HK-2 (cell line): Measurements from ENCODE around the gene MAN1B1.

Experiments used
- DNase-seq: peaks from one replicate; pipeline ENCODE4 v3.0.0-alpha.2; 2018; ENCODE audit not compliant: unreplicated experiment

Gene MAN1B1

DNA sequence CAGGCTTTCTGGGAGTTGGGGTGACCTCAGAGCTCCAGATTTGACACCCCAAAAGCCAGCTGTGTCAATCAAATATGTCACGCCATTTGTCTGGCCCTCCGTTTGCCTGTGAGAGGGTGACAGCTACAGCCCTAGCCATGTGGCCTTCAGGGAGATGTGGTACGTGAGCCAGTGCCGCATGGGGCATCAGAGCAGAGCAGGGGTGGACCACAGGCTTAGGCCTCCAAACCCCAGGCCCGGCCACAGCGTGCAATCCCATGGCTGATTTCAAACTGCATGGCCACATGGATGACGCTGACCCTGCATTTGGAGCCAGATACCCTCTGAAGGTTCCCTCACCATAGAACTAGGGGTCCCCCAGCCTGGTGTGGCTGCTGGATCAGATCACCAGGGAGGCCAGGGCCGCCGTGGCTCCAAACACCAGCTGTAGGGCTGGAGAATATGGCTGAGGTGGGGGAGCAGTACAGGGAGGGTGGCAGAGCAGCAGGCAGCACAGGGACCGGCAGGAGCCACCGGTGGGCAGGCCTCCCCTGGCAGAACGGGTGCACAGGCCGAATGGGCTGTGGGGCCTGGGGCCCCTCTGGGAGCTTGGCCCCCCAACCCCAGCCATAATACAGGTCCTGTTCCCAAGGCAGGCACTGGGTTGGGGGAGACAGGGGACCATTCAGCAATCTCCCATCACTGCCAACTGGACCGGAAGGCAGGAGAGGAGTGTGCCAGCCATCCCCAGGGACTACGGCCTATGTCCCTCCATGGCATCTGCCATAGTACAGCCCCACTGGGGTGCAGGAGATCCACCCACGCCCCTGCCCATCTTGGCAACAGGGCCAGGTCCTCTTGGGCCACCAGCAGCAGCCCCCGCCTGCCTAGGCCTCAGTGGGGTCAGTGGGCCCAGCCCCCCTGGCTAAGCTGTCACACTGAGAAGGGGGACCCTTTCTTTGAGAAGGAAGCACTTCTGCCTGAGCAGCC is 18.0 kb upstream of the MAN1B1 start:
- no peak for DNase-seq

DNA sequence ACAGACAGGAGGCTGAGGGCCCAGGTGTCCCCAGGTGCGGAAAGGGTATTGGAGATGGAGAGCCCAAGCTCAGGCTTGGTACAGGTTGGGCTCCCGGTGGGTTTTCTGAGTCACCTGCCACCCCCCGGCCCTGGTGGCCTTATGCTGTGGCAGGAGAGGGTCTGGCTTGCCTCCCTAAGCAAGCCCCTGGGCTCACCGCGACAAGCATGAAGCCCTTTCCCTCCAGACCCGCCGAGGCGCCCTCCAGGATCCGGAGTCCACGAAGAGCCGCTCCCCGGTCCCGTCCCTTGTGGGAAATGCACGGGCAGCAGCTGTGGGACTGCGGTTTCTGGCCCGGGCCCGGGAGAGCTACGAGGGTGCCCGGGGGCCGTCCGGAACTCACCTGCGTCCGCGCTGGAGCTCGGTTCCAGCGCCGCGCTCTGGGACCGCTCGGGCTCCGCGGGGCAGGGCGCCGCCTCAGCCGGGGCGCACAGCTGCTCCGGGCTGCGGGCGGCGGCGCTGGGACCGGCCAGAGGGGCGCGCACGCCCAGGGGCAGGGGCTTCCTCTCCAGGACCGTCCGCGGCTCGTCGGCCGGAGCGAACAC is 17.2 kb upstream of the MAN1B1 start:
- no peak for DNase-seq

DNA sequence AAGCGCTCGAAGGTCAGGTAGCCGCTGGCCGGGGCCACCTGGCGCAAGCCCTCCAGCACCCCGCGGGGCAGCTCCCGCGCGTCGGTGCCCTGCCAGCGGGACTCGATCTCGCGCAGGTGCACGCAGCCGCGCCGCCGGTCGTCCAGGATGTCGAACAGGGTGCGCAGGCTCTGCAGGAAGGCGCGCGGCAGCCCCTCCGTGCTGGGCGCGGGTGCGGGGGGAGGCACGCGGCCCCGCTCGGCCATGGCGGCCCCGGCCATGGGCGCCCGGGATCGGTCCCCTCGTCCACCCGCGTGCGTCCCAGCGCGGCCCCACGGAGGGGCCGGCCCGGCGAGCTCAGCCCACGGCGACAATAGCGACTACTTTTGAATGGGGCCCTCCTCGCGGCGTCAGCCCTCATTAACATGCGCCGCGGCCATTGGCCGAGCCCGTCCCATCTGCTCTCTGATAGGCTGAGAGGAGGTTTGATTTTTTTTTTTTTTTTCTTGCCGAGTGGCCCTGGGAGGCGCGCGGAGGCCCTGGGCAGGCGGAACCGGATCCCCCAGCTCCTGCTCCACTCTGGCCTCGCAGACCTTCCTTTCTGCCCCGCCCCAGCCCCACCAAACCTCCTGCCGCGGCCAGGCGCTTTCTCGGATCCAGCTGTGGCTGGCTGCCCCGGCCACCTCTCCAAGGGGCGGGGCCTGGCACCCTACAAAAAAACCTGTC is 16.4 kb upstream of the MAN1B1 start, which contains the start of gene SAPCD2:
TSS of gene SAPCD2 (minus strand) at position 357 of the 705 bp plus-strand sequence. CDS start at position 260, 97 bp downstream.
- DNase-seq = peak; percentile 89

DNA sequence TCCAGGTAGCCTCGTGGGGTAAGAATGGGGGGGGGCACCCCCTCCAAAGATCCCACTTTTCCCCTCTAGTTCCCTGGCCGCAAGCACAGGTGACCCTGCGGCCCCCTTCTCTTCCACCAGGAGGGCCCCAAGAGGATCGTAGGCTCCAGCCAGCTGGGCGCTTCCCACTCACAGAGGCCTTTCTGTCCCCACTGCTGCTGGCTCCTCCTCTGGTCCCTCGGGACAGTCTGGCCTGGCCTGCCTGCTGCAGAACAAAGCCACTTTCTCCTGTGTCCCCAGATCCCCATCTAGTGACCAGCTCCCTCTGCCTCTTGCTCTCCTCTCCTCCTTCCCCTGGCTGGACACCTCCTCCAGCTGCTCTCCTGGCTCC is 15.9 kb upstream of the MAN1B1 start:
- DNase-seq = no peak

DNA sequence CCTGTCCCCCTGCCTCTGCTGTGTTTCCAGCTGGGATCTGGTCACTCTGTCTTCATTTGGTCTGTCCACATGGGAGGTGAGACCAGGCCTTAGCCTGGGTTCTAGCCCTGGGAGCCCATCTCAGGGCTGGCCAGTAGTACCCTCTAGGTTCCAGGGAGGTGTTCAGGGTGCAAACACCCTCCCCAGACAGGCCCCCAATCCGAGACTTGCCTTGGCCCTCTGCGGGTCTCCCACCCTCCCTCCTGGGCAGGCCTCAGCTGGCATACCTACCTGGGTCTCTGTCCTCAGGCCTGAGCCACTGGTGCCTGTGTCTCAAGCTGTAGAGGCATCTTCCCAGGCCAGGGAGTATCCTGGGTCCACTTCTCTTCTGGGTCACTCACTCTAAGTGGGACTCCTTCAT is 15.5 kb upstream of the MAN1B1 start:
- no peak for DNase-seq

DNA sequence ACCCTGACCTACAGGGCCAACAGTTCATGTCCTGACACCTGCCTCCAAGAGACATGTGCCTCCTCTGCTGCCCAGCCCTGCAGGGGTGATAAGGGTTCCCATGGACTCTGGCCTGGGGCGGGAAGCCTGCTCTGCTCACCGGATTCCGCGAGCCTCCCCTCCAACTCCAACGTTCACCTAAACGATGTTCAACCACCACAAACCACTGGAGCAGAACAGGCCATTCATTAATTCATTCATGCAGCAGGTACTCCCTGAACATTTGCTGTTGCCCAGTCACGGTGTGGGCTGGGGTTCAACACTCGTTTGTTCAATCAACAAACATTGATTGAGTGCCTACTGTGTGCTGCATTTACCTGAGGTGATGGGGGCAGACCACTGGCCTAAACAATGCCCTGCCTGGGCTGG is 12.8 kb upstream of the MAN1B1 start:
- no peak for DNase-seq

DNA sequence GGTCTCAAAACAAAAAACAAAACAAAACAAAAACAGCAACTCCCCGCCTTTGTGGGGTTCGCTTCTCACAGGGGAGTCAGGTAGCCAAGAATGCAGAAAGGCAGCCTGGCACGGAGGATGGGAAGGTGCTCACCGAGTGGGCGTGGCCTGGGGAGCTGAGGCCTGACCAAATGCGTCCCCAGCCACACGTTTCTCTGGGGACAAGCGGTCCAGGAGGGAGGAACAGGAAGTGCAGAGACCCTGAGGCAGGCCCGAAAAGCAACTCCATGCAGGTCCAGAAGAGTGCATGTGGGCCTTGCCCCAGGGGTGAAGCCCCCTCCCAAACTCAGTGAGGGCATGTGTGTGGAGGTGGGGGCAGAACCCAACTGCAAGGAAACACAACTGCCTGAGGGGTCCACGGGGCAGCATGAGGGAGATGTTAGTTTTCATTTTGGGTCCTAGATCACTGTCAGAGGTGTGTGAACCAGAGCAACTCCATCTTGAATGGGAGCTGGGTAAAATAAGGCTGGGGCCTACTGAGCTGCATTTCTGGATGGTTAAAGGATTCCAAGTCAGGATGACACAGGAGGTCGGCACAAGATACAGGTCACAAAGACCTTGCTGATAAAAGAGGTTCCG is 12.0 kb upstream of the MAN1B1 start:
- DNase-seq = no peak

DNA sequence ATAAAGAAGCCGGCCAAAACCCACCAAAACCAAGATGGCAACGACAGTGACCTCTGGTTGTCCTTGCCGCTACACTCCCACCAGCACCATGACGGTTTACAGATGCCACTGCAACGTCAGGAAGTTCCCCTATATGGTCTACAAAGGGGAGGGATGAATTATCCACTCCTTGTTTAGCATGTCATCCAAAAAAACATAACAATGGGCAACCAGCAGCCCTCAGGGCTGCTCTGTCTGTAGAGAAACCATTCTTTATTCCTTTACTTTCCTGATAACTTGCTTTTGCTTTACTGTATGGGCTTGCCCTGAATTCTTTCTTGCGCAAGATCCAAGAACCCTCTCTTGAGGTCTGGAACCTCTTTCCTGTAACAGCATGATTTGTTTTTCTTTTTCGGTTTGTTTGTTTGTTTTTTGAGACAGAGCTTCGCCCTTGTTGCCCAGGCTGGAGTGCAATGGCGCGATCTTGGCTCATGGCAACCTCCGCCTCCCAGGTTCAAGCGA is 11.5 kb upstream of the MAN1B1 start:
- no peak for DNase-seq

DNA sequence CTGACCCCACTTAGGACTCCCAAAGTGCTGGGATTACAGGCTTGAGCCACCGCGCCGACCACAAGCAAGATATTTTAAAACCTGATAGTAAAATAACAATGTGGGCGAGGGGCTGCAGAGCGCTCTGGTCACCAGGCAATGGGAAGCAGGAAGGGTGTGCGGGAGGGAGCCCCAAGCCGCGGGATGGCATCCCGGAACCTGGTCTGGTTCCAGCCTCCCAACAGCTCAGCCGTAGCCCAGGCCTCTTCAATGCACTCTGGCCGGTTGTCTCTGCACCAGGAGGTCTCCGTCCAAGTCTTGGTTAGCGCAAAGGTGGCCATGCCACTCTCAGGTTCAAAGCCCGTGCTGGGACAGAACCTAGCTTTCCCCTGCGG is 10.2 kb upstream of the MAN1B1 start:
- DNase-seq = no peak

DNA sequence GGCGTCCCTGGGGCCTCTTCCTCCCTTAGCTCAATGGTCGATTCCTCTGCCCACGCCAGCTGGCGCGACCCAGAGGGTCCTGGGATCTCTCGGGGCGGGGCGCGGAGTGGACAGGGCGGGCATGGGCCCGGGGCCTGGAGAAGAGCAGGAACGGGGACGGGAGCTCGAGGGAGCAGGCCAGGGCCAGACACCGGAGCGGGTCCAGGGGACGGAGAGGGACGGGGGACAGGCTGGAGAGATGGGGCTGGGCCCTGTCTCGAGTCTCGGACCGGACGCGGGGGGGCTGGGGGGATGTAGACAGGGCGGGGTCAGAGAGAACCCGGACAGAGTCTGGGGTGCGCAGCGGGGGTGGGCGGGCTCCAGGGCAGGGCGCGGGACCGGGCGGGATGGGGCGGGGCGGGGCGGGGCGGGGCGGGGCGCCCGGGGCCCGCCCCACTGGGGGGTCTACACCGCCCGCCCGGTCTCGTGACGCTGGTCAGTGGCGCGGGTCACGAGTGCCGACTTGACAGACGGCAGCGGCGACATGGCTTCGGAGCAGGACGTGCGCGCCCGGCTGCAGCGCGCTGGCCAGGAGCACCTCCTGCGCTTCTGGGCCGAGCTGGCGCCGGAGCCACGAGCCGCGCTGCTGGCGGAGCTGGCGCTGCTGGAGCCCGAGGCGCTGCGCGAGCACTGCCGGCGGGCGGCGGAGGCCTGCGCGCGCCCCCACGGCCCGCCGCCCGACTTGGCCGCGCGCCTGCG is 9.6 kb upstream of the MAN1B1 start, which contains the start of gene UAP1L1:
TSS of gene UAP1L1 (plus strand) at position 508 of the 738 bp plus-strand sequence. CDS start at position 524, 16 bp downstream.
- DNase-seq = no peak

DNA sequence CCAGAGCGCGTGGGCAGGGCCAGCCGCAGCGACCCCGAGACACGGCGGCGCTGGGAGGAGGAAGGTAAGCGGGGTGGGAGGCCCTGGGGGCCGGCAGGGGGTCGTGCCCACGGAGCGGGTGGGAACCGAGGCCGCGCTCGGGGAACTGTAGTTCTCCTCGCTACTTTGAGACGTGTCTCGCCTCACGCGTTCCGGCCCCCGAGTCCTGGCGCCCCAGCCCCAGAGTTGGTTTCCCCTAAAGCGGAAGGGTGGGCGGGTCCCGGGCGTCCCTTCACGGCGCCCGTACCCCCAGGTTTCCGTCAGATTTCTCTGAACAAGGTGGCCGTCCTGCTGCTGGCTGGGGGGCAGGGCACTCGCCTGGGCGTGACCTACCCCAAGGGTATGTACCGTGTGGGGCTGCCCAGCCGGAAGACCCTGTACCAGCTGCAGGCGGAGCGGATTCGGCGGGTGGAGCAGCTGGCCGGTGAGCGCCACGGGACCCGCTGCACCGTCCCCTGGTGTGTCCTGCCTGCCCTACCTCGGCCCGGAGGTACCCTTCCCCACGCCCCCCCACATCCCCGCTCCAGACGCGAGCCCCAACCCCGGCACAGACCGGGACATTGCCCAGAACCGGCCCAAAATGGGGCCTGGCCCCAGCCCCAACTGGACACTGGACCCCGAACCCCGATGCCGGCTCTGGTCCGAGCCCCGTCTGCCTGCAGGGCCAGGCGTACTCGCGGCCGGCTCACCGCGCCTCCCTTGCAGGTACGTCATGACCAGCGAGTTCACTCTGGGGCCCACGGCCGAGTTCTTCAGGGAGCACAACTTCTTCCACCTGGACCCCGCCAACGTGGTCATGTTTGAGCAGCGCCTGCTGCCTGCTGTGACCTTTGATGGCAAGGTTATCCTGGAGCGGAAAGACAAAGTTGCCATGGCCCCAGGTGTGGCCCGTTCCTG is 8.8 kb upstream of the MAN1B1 start:
- DNase-seq = no peak

DNA sequence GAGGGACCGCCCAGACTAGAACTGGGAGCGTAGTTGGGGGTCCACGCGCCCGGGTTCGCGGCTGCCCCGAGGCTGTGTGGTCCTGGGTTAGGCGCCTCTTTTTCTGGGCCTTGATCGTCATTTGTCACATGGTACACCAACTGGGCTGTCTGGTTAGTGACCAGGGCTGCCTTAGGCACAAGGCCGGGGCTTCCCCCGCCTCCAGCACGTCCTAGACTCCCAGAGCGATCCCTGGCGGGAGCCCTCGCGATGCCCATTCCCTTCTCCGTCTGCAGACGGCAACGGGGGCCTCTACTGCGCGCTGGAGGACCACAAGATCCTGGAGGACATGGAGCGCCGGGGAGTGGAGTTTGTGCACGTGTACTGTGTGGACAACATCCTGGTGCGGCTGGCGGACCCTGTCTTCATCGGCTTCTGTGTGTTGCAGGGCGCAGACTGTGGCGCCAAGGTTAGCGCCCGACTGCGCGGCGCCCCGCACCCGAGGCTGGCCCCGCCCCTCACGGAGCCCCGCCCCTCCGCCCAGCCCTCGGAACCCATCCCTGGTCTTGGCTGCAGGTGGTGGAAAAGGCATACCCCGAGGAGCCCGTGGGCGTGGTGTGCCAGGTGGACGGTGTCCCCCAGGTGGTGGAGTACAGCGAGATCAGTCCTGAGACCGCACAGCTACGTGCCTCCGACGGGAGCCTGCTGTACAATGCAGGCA is 7.9 kb upstream of the MAN1B1 start:
- no peak for DNase-seq

DNA sequence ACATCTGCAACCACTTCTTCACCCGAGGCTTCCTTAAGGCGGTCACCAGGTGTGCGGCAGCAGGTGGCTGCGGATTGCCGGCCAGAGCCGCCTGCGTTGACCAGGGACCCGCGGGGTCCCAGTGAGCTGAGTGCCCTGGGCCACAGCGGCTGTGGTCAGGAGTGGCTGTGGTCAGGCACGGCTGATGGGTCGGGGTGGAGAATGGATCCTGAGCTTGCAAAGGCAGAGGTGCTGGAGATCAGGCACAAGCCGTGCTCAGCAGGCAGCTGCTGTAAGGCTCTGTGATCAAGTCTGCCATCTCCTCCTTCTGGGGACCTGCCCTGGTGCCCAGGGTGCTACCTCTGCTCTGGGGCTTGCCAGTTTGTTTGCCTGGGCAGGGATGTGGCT is 7.4 kb upstream of the MAN1B1 start:
- no peak for DNase-seq

DNA sequence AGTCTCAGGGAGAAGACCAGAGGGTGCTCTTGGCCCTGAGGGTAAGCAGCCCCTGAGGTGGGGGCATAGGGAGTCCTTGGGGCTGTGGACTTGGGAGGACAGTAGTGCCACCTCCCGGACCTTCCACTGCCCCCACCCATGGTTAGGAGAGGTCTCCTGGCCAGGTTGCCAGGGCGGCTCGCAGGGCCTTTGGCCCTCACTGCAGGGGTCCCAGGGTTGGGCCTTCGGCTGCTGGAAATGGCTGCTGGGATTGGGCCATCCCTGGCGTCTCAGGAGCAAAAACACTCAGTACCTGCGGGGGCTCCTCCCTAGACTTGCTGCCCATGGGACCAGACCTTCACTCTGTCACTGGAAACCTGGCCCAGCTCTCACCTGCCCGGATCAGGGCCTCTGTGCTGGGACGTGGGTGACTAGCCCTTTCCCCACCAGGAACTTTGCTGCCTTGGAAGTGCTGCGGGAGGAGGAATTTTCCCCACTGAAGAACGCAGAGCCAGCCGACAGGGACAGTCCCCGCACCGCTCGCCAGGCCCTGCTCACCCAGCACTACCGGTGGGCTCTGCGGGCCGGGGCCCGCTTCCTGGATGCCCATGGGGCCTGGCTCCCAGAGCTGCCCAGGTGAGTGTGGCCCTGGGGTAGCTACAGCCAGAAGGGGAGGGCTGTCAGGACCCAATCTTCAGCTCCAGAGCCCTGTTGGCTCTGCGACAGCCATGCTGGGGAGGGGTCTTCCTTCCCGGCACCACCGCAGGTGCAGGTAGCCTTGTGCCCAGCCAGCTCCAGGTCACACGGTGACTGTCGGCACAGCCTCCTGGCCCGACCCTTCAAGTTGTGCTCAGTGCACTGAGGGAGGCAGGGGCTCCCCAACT is 6.3 kb upstream of the MAN1B1 start:
- no peak for DNase-seq

DNA sequence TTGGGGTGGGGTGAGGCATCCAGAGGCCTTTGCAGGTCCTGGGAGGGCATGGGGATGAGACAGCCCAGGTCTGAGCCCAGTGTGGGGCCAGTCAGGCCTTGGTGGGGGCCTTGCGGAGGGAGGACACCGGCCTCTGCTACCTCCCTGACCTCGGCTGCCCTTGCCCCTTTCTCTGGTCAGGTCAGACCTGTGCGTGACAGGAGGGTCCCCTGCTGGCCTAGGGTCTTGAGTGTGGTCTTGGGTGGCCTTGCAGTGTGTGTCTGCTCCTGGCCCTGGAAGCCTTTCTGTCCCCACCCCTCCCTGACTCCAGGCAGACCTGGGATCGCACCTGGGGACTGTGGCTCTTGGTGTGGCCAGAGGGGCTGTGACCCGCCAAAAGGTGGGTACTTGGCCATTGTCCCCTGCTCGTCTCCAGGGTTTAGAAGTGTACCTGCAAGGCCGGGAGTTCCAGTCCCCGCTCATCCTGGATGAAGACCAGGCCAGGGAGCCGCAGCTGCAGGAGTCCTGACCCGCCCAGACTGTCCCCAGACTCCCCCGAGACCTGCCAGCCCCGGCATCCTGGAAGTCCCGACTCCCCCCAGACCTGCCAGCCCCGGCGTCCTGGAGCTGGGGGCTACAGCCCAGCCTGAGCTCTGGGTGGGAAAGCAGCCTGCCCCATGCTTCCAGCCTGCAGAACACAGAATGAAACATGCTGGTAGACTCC is 4.4 kb upstream of the MAN1B1 start:
- DNase-seq = no peak

DNA sequence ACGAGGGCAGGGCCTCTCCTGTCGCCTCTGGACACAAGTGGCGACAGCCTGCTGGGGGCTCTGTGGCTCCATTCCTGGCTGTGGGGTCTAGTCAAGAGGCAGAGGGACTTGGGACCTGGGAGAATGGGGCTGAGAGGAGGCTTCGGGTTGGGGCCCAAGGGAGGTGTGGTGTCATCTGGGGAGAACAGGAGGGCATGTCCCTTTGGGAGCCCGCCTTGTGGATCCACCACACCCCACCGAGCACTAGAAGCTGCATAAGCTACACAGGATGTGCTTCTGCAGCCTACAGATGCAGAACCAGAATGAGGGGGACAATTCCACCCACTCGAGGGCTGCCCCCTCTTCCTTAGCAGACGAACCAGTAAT is 3.9 kb upstream of the MAN1B1 start:
- DNase-seq = no peak

DNA sequence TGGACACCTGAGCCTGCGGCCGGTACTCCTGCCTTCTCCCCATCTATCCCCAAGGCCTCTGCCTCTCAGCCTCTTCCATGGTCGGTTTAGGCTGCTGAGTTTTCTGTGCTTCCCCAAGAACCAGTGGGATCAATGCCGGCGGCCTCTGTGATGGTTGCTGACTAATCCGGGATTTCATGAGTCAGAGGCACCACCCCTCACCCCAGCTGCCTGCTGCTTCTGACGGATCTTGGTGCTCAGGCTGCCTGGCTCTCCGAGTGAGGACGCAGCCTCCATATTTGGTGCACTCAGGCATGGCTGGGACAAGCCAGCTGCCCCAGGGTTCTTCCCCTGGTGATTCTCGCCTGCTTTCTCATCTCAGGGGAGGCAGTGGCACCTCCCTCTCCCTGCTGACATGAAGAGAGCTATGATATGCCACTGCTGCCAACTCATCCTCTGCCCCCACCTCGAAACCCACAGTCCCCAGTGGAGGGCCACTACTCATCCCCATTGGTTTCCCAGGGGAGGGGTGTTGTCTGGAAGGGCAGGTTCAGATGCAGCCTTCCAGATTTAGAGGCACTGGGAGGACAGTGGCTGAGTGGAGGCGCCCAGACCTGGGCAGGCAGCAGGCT is 3.3 kb upstream of the MAN1B1 start:
- peak; percentile 98 for DNase-seq

DNA sequence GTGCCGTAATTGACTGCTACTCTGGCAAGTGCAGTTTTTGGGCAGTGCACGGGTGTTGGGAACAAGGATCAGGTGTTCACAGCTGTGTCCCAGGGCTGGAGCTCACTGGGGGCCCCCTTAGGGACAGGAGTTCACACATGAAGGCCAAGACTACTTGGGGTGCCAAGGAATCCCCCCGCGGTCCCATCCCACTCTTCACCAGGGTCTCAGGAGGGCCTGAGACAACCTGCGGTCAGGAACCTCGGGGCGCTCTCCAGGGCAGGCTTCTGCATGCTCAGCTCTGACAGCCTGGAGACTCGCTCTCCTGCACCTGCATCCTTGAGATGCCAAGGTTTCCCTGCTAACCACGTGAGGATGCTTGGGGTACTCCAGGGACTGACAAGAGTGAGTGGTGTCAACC is 2.3 kb upstream of the MAN1B1 start:
- DNase-seq = no peak
